ENCODE results near the gene GRB10.

DNA sequence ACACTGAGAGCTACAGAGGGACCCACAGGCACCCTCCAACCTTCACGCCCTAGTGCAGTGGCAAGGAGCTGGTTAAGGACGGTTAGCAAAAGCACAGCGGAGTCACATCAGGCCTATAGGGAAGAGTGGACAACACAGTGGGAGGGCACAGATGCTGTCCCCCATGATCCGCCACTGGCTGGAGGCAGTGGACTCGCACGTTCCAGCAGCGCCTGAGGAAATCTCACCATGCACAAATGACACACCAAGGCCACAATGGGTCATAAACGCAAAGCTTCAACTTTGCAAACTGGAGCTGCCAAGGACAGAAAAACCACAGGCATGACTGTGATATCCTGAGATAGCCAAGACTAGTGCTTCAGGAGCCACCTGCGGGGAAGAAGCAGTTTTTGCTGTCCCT, 58.8 kb downstream of the GRB10 start:
- TF ChIP-seq, protein P1, sequence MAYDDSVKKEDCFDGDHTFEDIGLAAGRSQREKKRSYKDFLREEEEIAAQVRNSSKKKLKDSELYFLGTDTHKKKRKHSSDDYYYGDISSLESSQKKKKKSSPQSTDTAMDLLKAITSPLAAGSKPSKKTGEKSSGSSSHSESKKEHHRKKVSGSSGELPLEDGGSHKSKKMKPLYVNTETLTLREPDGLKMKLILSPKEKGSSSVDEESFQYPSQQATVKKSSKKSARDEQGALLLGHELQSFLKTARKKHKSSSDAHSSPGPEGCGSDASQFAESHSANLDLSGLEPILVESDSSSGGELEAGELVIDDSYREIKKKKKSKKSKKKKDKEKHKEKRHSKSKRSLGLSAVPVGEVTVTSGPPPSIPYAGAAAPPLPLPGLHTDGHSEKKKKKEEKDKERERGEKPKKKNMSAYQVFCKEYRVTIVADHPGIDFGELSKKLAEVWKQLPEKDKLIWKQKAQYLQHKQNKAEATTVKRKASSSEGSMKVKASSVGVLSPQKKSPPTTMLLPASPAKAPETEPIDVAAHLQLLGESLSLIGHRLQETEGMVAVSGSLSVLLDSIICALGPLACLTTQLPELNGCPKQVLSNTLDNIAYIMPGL (CRISPR knock-in tag; IDR thresholded peaks at IDR 0.05; ENCODE audit: borderline replicate concordance): no peak
- TF ChIP-seq ESRRA (IDR thresholded peaks at IDR 0.05; ENCODE audit: borderline replicate concordance, low read length) (no peak), POLR2A (IDR thresholded peaks at IDR 0.05; ENCODE audit: low read length) (no peak), ZC3H11A (IDR thresholded peaks at IDR 0.05) (no peak), EP300 (IDR thresholded peaks at IDR 0.05) (no peak), SMC3 (IDR thresholded peaks at IDR 0.05) (no peak)
- TF ChIP-seq, protein P2, sequence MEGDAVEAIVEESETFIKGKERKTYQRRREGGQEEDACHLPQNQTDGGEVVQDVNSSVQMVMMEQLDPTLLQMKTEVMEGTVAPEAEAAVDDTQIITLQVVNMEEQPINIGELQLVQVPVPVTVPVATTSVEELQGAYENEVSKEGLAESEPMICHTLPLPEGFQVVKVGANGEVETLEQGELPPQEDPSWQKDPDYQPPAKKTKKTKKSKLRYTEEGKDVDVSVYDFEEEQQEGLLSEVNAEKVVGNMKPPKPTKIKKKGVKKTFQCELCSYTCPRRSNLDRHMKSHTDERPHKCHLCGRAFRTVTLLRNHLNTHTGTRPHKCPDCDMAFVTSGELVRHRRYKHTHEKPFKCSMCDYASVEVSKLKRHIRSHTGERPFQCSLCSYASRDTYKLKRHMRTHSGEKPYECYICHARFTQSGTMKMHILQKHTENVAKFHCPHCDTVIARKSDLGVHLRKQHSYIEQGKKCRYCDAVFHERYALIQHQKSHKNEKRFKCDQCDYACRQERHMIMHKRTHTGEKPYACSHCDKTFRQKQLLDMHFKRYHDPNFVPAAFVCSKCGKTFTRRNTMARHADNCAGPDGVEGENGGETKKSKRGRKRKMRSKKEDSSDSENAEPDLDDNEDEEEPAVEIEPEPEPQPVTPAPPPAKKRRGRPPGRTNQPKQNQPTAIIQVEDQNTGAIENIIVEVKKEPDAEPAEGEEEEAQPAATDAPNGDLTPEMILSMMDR (IDR thresholded peaks at IDR 0.05): no peak

Measured in A549 (cell line).